GM03348 (cell line): ENCODE results near the gene NPAS2.
A peak's percentile ranks its signal among the peaks of the same experiment; 100 is the strongest.

ENCODE experiments used
- DNase-seq: peaks from one replicate; pipeline ENCODE4 v3.0.0; 2012; ENCODE audit warnings: low spot score

The NPAS2 gene

DNA sequence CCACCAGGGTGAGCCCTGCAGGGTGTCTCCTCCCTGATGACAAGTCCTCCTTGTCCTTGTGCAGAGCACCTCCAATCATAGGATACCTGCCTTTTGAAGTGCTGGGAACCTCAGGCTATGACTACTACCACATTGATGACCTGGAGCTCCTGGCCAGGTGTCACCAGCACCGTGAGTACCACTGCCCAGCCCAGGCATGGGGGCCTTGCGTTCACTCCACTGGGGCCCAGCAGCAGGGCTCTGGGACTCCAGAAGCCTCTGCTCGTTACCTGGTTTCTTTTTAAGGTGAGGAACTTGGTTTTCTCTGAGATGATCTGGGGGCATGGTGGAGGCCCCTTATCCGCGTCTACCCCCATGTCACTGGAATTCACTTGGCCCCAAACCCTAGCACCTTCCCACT is 145.7 kb downstream of the NPAS2 start:
- DNase-seq: no peak

DNA sequence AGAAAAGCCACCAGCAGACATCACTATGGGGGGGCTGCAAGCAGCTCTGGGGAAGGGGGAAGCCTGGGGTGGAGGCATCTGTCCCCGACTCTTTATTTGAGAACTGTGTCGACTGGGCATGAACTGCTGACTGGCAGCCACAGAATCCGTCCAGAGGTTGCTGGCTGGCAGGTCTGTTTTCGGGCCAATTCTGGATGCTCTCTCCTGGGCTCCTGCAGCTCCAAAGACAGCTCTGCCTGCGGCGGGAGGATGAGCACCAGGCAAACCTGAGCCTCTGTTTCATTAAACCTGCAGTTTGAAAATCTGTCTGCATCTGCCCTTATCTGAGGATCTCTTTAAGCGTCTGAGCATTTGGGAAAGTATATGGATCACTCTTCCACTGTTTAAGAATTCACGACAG is 147.8 kb downstream of the NPAS2 start:
- DNase-seq: no peak

DNA sequence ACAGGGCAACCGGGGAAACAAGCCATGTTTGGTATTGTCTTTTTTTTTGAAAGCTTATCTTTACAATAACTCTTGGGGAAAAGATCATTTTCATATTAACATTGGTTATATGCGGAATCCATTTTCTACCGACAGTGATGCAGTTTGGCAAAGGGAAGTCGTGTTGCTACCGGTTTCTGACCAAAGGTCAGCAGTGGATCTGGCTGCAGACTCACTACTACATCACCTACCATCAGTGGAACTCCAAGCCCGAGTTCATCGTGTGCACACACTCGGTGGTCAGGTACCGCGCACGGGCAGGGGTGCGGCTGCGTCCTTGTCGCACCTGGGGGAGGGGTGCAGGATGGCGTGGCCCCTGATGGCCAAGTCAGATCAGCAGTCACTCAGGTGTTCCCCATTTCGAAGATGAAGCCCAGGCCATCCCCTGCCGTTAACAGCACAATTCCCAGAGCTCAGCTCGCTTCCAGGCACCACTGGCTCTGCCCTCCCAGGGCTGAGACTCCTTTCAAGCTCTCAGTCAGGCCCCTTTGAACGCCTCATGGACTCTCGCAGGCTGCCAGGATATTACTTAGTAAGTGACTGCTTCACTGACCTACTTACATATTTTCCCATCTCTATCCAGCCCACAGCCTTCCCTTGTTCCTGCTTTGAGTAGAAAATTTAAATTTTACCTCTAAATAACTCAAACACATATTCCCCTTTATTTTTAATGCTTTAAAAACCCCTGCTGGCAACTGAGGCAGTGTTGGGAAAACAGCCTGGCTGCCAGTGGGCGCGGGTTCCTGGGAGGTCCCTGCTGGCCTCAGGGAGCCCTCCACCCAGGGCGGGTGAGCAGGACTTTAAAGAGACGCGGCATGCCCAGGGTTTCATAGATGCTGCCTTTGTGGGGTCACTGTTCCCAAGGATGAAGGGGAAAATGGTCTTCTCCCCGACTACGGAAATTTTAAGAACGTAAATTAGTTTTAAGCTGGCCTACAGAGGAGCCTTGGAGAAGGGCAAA is 148.5 kb downstream of the NPAS2 start:
- DNase-seq: no peak

DNA sequence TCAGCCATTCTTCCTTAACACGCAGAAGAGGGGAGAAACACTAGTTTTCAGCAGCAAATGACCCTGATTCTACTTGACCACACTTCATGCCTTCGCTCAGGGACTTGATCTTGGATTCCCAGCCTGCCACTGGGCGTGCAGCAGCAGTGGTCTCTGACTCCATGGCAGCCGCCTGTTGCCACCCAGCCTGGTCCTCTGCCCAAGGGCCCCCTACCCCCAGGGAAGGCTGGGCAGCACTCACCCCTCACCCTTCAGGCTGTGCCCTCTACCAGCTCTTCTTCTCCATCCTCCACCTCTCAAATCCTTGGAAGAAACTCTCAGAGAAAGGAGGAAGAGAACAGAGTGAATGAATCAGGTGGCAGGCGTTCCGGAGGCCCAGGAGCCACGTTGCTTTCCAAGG is 150.1 kb downstream of the NPAS2 start:
- no peak for DNase-seq

DNA sequence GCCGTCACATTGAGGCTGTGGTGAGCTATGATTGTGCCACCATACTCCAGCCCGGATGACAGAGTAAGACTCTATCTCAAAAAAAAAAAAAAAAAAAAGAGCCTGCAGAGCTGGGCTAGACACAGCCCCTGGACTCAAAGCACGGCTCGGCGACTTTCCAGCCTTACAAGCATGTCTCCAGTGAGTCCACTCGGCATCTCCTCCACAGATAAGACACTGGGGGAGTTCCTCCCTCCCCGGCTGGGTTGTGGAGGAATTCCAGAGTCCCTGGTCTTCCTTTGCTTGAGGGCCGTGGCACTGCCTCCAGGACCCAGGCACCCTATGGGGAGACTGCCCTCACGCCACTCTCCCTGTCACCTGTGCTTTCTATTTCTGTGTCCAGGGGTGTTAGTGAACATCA is 151.3 kb downstream of the NPAS2 start:
- no peak for DNase-seq

DNA sequence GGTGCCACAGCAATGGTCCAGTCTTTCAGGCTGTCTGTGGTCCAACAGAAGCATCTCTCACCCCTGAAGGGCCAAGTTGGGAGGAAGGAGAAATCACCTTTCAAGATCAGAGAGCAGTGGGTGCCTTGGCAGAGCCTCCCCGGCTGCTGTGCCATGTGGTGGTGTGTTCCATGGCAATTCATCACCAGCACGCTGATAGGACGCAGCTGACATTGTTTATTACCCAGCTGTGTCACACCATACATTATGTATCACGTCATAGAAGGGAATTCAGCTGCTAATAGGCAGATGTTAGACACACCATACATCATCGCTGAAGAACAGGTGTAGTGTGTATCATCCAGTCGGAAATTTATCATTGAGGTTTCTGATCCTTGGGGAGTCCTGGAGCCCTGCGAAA is 152.5 kb downstream of the NPAS2 start:
- DNase-seq: no peak

DNA sequence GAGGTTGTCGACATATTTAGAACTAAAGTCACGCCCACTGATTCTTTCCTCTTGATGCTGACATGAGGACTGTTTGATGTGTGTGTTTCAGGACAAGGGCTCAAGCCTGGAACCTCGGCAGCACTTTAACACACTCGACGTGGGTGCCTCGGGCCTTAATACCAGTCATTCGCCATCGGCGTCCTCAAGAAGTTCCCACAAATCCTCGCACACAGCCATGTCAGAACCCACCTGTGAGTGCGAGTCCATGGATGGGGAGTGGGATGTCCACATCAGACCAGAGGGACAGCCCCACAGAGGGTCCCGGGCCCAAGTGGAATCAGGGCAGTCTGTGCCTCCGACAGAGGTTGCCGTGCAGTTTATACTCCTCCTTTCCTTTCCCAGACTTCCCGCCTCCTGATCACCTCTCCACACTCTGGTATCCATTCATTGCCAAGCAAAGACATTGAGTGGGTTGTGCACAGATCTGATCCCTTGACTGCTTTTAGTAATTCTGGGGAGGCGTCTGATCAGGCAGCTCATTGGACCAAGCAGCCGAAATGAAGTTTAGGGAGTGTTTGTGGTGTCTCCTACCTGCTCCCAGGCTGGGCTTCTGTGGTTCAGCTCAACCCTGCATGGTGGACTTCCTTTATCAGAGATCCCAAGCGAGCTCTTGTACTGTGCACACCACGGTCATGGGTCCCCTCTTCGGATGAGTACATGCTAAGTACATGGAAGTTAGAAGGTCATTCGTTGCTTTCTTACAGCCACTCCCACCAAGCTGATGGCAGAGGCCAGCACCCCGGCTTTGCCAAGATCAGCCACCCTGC is 155.0 kb downstream of the NPAS2 start:
- DNase-seq: no peak

DNA sequence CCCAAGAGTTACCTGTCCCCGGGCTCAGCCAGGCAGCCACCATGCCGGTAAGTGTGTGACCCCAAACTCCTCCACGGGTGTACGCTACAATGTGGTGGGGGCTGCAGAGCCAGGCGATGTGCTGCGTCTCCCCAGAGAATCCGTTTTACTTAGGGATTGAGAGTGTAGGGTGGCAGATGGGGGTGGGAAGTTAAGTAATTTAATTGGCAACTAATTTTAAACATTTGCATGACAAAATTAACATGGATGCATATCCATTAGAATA is 155.5 kb downstream of the NPAS2 start:
- no peak for DNase-seq

DNA sequence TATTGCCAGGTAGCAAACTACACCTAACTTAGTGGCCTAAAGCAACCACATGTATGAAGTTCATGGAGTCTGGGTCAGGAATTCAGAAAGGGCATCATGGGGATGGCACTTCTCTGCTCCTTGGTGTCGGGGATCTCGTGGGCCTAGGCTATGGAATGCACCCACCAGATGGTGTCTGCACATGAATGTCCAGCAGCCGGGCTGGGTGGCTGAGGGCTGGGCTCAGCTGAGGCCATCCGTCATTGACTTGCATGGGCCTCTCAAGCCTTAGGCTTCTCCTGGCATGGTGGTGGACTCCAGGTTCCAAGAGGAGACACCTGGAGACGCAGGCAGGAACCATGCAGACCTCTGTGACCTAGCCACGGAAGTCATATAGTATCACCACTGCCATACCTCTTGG is 156.1 kb downstream of the NPAS2 start:
- DNase-seq: no peak

DNA sequence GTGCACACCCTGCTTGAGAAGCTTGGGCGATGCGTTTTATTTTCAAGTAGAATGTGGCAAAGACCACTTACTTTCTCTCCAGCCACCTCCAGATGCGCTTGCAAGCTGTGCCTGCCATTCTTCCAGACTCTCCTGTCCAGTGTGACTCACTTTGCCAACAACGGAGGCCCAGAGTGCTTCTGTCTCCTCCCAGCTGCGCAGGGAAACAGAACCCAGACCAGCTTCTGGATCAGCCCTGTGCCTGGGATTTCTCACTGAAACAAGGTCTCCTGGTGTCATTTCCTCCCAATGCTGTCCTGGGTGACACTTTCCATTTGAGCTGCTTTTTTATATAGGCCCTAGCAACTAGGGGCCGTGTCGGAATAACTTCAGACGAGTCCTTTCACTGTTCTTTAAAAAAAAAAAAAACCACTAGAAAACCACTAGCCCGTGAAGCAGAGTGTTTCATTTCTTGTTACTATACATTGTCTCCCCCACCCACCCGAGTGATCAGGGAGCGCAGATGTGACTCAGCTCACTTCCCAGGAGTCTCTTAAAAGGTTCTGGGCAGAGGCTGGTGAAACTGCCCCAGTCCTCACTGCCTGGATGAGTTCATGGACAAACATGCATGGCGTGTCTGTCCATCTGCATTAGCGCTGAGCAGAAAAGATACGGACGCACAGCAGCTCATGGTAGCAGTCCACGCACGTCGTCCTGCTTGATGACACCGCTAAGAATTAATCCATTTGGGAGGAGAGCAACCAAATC is 156.9 kb downstream of the NPAS2 start:
- DNase-seq: no peak

DNA sequence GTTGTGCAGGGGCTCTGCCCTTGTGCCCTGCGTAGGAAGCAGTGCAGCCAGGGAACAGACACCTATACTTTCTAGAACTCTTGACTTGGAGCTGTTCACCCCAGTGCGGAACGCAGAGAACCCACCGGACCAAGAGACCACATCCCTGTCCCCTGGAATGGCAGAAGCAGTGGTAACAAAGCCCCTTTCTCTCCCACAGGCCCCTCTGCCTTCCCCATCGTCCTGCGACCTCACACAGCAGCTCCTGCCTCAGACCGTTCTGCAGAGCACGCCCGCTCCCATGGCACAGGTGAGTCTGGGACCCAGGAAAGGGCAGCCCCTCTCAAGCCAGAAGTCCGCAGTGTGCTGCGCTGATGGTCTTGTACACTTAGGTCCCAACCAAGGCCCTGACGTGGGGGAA is 157.6 kb downstream of the NPAS2 start:
- no peak for DNase-seq

DNA sequence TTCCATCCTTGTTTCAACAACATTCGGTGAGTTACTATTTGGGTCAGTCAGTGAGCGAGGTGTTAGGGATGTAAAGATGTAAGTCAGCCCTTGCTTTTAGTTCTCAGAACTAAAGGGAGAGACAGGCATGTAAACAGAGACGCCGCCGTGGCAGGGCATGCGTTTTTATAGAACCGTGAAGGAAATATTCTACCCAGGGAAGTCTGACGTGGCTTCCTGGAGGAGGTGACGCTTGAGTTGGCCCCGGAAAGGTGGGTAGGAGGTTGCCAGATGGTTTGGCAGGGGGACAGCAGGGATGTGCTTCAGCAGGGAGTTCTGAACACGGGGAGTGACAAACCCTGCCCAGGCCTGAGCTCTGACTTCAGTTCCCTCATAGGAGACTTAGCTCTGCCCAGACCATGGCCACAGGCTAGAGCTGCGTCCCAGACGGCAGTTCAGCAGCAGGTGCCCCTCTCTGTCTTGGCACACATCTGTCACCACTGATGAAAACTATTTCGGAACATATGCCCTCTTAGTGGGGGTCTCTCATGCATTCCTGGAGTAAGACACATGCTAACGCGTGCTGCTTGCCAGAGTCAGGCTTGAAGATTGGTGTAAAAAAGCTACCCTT is 158.7 kb downstream of the NPAS2 start:
- DNase-seq: no peak

DNA sequence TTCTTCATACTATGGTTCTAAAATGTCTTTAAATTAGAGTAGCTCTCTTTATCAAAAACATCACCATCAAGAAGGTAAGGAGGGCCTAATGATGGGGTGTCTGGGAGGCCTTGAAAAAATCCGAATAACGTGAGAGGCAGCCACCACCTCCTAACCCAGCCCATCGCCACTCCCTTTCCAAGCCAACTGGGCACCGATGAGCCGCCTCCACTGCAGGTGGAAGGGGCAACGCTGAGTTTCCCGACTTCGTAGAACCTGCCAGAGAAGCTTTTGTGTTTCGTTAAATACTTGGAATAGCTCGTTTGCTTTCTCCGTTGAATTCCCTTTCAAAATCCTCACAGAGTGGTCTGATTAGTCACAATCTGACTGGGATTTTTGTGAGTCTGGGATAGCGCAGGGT is 160.1 kb downstream of the NPAS2 start:
- no peak for DNase-seq

DNA sequence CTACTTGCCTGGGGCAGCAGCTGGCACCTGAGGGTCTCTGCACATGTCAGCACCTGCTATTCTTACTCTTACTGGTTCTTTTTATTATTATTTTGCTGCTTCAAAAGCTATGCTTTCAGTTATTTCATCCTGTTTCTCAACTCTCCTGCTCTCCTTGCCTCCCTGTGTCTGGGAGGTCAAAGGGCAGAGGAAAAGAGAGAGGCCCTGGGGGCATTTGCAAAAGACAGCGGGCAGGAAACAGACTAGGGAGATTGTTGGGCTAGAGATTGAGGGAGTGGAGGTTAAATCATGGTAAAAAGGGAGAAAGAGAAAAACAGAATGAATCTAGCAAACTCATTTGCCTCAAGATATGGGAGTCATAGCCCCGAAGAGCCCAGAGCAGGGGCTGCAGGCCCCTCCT is 161.1 kb downstream of the NPAS2 start:
- no peak for DNase-seq

DNA sequence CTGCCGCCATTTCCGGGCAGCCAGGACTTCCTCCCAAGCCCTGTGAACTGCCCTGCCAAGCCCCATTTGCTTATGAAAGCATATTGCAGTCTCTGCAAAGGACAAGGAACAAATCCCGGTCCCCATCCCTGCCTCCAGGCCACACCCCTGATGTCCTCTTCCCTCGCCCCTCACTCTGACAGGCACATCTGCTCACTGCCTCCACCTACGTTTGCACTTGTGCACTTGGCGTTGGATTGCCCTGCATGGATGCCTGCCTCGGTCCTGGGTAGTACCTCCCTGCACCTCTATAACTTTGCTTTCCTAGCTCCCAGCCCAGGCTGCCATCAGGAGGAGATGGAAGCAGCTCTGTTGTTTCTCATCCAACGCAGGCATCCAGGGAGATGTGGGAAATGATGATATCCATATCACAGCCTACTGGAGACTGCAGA is 162.5 kb downstream of the NPAS2 start:
- DNase-seq: no peak

DNA sequence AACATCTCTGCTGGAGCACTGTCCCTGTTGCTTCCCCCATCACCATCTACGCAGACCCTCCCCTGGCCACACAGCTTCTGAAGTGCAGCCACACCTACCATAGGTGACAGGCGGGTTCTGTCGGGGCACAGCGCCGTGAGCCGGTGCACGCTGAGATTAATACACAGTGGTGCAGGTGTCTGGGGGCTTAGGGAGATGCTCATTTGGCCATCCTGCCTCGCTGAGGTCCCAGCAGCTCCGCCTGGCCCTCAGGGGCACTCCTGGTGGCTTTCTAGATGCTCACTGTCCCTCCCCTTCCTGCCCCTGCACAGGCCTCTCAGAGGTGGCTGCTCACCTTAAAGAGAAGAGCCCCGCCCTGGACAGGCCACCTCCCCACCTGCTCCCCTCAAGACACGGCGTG is 163.3 kb downstream of the NPAS2 start:
- DNase-seq: no peak

DNA sequence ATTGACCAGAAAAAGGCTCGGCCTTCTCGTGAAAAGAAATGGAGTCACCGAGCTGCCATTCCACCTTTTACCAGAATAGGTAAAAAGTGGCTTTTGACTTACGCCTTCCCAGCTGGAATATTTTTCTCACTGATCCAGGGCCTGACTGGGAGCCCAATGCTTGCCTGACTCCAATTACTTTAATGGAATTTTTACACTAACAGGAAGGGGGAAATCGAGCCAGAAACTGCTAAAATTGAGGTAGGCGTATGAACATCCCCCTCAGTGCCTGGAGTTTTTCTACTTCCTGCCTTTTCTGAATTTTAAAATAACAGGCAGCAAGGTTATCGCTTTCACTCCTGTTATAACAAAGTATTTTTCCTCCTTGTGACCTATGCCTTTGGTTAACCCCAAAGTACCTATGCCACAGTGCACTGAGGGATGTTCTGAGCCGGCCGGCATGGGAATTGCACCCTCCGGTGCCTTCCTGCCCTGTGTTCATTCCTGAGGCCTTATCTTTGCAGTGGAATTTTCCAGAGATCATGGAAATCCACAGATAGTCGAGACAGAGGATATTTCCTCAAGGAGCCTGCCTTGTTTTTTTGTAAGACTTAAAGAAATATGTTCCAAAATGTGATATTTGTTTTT is 163.9 kb downstream of the NPAS2 start:
- DNase-seq: no peak

DNA sequence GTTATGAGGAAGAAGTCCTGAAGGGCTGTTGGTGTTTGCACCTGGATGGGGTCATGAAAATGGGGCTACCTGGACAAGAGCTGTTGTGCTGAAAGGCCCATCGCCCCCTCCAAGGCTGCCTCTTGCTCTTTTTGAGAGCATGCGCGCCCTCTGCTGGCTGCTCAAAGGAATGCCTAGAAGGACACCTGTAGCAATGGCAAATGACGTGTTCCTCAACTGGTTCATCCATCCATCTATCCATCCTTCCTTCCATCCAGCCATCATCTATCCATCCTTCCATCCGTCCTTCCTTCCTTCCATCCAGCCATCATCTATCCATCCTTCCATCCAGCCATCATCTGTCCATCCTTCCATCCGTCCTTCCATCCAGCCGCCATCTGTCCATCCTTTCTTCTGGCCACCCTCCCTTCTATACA is 165.0 kb downstream of the NPAS2 start:
- peak; percentile 79 for DNase-seq

DNA sequence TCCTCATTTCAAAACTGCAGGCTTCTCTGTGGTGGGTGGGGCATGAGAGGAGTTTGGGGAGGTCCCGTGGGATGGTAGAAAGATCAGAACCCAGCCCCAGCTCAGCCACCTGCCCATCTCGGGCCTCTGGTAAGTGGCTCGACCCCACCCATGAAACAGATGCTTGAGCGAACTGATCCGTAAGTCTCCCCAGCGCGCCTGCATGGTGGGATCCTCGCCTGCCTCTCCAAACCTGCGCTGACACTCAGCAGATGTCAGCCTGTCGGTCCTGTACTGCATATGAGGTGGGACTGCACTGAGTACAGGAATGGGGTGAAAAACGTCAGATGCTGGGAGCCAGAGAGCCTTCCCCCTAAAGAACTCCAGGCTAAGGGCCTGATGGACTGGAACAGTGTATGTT is 166.2 kb downstream of the NPAS2 start:
- DNase-seq: no peak

DNA sequence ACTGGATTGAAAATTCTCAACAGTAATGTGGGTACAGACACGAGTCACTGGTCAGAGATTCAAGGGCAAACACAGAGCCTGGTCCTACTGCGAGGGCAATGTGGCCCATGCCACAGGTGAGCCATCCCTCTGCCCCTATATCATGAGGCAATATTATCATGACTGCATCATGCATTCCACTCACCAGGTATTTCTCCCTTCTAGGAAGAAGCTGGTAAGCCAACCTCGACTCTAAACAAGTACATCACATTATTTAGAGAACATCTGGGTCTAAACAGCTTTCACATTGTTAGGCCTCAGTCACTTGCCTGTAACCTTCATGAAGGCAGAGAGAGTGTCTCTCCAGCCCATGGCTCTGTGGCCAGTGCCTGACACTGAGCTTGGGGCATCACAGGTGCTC is 167.6 kb downstream of the NPAS2 start:
- no peak for DNase-seq

DNA sequence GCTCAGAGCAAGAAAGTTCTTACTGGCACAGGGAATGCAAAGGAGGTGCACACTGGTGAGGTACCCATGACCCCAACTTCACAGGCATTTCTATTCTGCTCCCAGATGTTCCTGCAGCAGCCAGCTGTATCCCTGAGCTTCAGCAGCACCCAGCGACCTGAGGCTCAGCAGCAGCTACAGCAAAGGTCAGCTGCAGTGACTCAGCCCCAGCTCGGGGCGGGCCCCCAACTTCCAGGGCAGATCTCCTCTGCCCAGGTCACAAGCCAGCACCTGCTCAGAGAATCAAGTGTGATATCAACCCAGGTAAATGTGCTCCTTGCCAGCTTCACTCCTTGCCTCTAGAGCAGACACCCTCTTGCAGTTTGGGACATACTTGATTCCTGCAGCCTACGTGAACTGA is 168.0 kb downstream of the NPAS2 start:
- no peak for DNase-seq
